PC-3 (cell line): ENCODE measurements around the gene DIP2C. TPM values are rescaled to one million over a fixed set of nuclear protein-coding genes. Genes with fewer than 3 reads are reported as not detected.
A peak's percentile ranks its signal among the peaks of the same experiment; 100 is the strongest.

Experiments used
- ATAC-seq: fragments of 200-7000 bp; cut with Tn5 transposase; 2 replicates; pipeline ENCODE4 v1.9.1; 2020; ENCODE audit warnings: mild to moderate bottlenecking, moderate library complexity
- BruUV-seq: library from RNA; stranded (reverse); fragments of 400-500 nt; replicated peaks from 2 replicates; lab custom pipeline; 2021; lab: Mats Ljungman, UMichigan
- CTCF ChIA-PET: fragments of 300-600 bp; sonication (Branson Sonifier 250); formaldehyde crosslinking; loops from one replicate; lab custom pipeline; 2022; ENCODE audit warnings: antibody characterized with exemption; lab: Charles Lee
- POLR2A ChIA-PET: fragments of 300-600 bp; sonication (Branson Sonifier 250); formaldehyde crosslinking; loops from one replicate; lab custom pipeline; 2022; ENCODE audit warnings: antibody characterized with exemption; ENCODE audit not compliant: unreplicated experiment; lab: Charles Lee
- DNase-seq: peaks from one replicate; pipeline ENCODE4 v3.0.0-alpha.2; 2015
- H2AFZ ChIP-seq: fragments of 300-600 bp; sonication (generic); 2 replicates; pipeline ENCODE4 v1.6.0; 2016; ENCODE audit warnings: antibody characterized with exemption, low read length
- H3F3A ChIP-seq: fragments of 300-600 bp; sonication (generic); one replicate; pipeline ENCODE4 v1.6.0; 2017; ENCODE audit warnings: antibody characterized with exemption, low read length, control low read depth, mild to moderate bottlenecking; ENCODE audit not compliant: unreplicated experiment
- H3K27ac ChIP-seq: fragments of 300-600 bp; sonication (generic); 2 replicates; pipeline ENCODE4 v1.5.1; 2016; ENCODE audit warnings: mild to moderate bottlenecking, low read length
- H3K27me3 ChIP-seq: fragments of 300-600 bp; sonication (generic); 2 replicates; pipeline ENCODE4 v1.6.1; 2016; ENCODE audit warnings: low read length, mixed read lengths
- H3K36me3 ChIP-seq: fragments of 300-600 bp; sonication (generic); 2 replicates; pipeline ENCODE4 v1.6.1; 2016; ENCODE audit warnings: low read depth, mixed run types, low read length, mixed read lengths
- H3K4me1 ChIP-seq: fragments of 300-600 bp; sonication (generic); 2 replicates; pipeline ENCODE4 v1.5.1; 2016; ENCODE audit warnings: low read length; ENCODE audit not compliant: insufficient read depth
- H3K4me2 ChIP-seq: fragments of 300-600 bp; sonication (generic); 2 replicates; pipeline ENCODE4 v1.6.0; 2016; ENCODE audit warnings: low read length
- H3K4me3 ChIP-seq: fragments of 300-600 bp; sonication (generic); 2 replicates; pipeline ENCODE4 v1.5.1; 2016; ENCODE audit warnings: mild to moderate bottlenecking, low read length, mixed read lengths
- H3K79me2 ChIP-seq: fragments of 300-600 bp; sonication (generic); 2 replicates; pipeline ENCODE4 v1.6.1; 2017; ENCODE audit warnings: low read length, mixed read lengths
- H3K9ac ChIP-seq: fragments of 300-600 bp; sonication (generic); 2 replicates; pipeline ENCODE4 v1.6.0; 2016; ENCODE audit warnings: mild to moderate bottlenecking, low read length
- H3K9me2 ChIP-seq: fragments of 300-600 bp; sonication (generic); replicated peaks from 2 replicates; pipeline ENCODE4 v1.6.1; 2016; ENCODE audit warnings: mixed run types, low read length, mixed read lengths
- H3K9me3 ChIP-seq: fragments of 300-600 bp; sonication (generic); 2 replicates; pipeline ENCODE4 v1.6.1; 2016; ENCODE audit warnings: low read length, mixed read lengths
- H4K20me1 ChIP-seq: fragments of 300-600 bp; sonication (generic); 2 replicates; pipeline ENCODE4 v1.6.1; 2016; ENCODE audit warnings: low read length, mixed read lengths
- EZH2 ChIP-seq: fragments of 300-600 bp; sonication (generic); IDR thresholded peaks from one replicate; pipeline ENCODE4 v1.6.1; 2017; ENCODE audit warnings: antibody characterized with exemption, mild to moderate bottlenecking, low read length; ENCODE audit not compliant: unreplicated experiment
- EZH2phosphoT487 ChIP-seq: fragments of 300-600 bp; sonication (generic); IDR thresholded peaks from 2 replicates; pipeline ENCODE4 v1.6.1; 2018; ENCODE audit warnings: mild to moderate bottlenecking, antibody characterized with exemption, low read length, borderline replicate concordance
- intact Hi-C: fragments of 100-400 bp; cut with micrococcal nuclease; formaldehyde crosslinking; loops from 2 replicates; pipeline ENCODE4 v1.9.0; 2023
- total RNA-seq: library from RNA; depleted of rRNA; stranded (reverse); fragments of >200 nt; gene quantifications from 2 replicates; pipeline ENCODE4 v1.2.3, GENCODE V29; 2014
- TF ChIP-seq, protein P1 (sequence below): fragments of 300-600 bp; sonication (generic); conservative IDR thresholded peaks from 2 replicates; pipeline ENCODE4 v1.5.1; 2017; ENCODE audit warnings: antibody characterized with exemption, low read depth, mild to moderate bottlenecking, low read length

DIP2C gene
- total RNA-seq, 1 experiment from 2014 or later, result 3.1 TPM

- no peaks in the 10 kb centered on the region for H3K9me3 ChIP-seq
- H3K9me2 ChIP-seq, result no peaks in the 10 kb centered on the region
- no peak overlapping the region for H3K9ac ChIP-seq
- POLR2A ChIA-PET, result no interaction called here
- DNase-seq (no peak), ATAC-seq (no peak)
- no peak overlapping the region for H2AFZ ChIP-seq
- H3K4me1 ChIP-seq, result no peaks in the 10 kb centered on the region
- no peak overlapping the region for H3K4me2 ChIP-seq
- CTCF ChIA-PET, result no interaction called here
- H3K27me3 ChIP-seq, result no peaks in the 10 kb centered on the region
- TF ChIP-seq, protein P1, sequence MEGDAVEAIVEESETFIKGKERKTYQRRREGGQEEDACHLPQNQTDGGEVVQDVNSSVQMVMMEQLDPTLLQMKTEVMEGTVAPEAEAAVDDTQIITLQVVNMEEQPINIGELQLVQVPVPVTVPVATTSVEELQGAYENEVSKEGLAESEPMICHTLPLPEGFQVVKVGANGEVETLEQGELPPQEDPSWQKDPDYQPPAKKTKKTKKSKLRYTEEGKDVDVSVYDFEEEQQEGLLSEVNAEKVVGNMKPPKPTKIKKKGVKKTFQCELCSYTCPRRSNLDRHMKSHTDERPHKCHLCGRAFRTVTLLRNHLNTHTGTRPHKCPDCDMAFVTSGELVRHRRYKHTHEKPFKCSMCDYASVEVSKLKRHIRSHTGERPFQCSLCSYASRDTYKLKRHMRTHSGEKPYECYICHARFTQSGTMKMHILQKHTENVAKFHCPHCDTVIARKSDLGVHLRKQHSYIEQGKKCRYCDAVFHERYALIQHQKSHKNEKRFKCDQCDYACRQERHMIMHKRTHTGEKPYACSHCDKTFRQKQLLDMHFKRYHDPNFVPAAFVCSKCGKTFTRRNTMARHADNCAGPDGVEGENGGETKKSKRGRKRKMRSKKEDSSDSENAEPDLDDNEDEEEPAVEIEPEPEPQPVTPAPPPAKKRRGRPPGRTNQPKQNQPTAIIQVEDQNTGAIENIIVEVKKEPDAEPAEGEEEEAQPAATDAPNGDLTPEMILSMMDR, result no peak
- TF ChIP-seq EZH2 (no peak), EZH2phosphoT487 (no peak)
- H3K36me3 ChIP-seq, result no peaks in the 10 kb centered on the region
- no peaks in the 10 kb centered on the region for H4K20me1 ChIP-seq
- H3F3A ChIP-seq, result no peaks in the 10 kb centered on the region
- H3K79me2 ChIP-seq, result no peaks in the 10 kb centered on the region
- intact Hi-C loops, result no loop called here
- H3K27ac ChIP-seq, result no peak overlapping the region
- no TSS peak for BruUV-seq
- H3K4me3 ChIP-seq, result no peak overlapping the region
Observed at GRCh38 chr10:594584-595270, 94.7 kb downstream of the DIP2C start.

DNA sequence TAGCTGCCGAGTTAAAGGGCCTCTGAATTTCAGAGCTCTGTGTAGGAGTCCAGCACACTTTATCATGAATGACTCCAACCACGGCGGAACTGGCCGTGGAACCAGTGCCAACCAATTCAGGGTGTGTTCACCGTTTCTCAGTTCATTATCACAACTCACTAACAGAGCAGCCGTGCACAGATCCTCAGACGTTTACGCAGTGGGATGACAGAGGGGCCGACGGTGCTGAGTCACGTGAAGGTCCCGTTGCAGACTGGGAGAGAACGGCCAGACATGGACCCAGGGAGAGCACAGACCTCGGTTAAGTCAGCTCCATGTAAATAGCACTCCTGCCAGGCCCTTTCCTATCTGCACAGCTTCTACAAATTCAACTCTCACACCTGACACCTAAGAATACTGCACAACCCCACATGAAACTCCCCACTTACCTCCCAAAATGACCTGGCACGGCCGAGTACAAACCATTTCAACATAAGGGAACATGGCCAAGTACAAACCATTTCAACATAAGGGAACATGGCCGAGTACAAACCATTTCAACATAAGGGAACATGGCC is 95.5 kb downstream of the DIP2C start:
- H3K9ac ChIP-seq, result no peak overlapping the region
- H3K27ac ChIP-seq, result no peak overlapping the region

More for the DNA sequence above, 95.5 kb downstream of the DIP2C start:
- intact Hi-C loops, result no loop called here
- Histone ChIP-seq H3K9me3 (no peaks in the 10 kb centered on the region), H3F3A (no peaks in the 10 kb centered on the region), H3K4me2 (no peak overlapping the region), H3K27me3 (no peaks in the 10 kb centered on the region), H2AFZ (no peak overlapping the region), H3K4me1 (no peaks in the 10 kb centered on the region), H3K9me2 (no peaks in the 10 kb centered on the region), H4K20me1 (no peaks in the 10 kb centered on the region), H3K36me3 (no peaks in the 10 kb centered on the region), H3K79me2 (no peaks in the 10 kb centered on the region), H3K4me3 (no peak overlapping the region)
- BruUV-seq, result no TSS peak
- no peak for DNase-seq
- ATAC-seq, result peak; percentile 27; the same call in 1 of the 2 replicates
- TF ChIP-seq, protein P1, result no peak
- TF ChIP-seq EZH2 (no peak), EZH2phosphoT487 (no peak)
- POLR2A ChIA-PET, result no interaction called here
- CTCF ChIA-PET, result no interaction called here
